ENCODE measurements around the gene SCAMP4.

- TF ChIP-seq REST (IDR thresholded peaks at IDR 0.05; ENCODE audit: borderline replicate concordance) = no peak
- TF ChIP-seq RAD21 (conservative IDR thresholded peaks at IDR 0.05) = no peak
- no peak for TF ChIP-seq CTCF (IDR thresholded peaks at IDR 0.05; ENCODE audit: poor library complexity, severe bottlenecking)
- no peak for TF ChIP-seq POLR2AphosphoS5 (IDR thresholded peaks at IDR 0.05)
- no peak for TF ChIP-seq EP300 (conservative IDR thresholded peaks at IDR 0.05; ENCODE audit: poor library complexity, severe bottlenecking)
- TF ChIP-seq TAF1 (IDR thresholded peaks at IDR 0.05; ENCODE audit: low read depth) = no peak
Observed at GRCh38 chr19:1911098-1911497, 5.9 kb downstream of the SCAMP4 start.
